ENCODE results near the gene PHAX.
"Not testable (repeated sequence)": the region's sequence is repeated elsewhere in the genome, so short reads cannot be mapped to it uniquely, and the experiment has no call there.

Gene PHAX

GRCh38 chr5:126605525-126605924 is 4.8 kb downstream of the PHAX start:
- no peak for DNase-seq

GRCh38 chr5:126610160-126610559 is 9.4 kb downstream of the PHAX start:
- DNase-seq: no peak

- no peak for DNase-seq
Measured at GRCh38 chr5:126610616-126611015, 9.9 kb downstream of the PHAX start.

GRCh38 chr5:126613941-126614592 is 13.3 kb downstream of the PHAX start:
- DNase-seq: no peak

GRCh38 chr5:126615286-126615685 is 14.5 kb downstream of the PHAX start:
- no peak for DNase-seq

- not testable (repeated sequence) for DNase-seq
Measured at GRCh38 chr5:126617603-126618002, 16.9 kb downstream of the PHAX start.

GRCh38 chr5:126619781-126620180 is 19.0 kb downstream of the PHAX start:
- DNase-seq: no peak

- no peak for DNase-seq
Measured at GRCh38 chr5:126624534-126624933, 23.8 kb downstream of the PHAX start.

GRCh38 chr5:126628102-126628501 is 27.4 kb downstream of the PHAX start:
- no peak for DNase-seq

GRCh38 chr5:126631920-126632319 is 31.2 kb downstream of the PHAX start:
- no peak for DNase-seq

GRCh38 chr5:126633552-126633951 is 32.8 kb downstream of the PHAX start:
- DNase-seq: no peak

GRCh38 chr5:126635585-126635984 is 34.8 kb downstream of the PHAX start:
- no peak for DNase-seq

GRCh38 chr5:126636956-126637355 is 36.2 kb downstream of the PHAX start:
- DNase-seq: no peak

- no peak for DNase-seq
Measured at GRCh38 chr5:126640866-126641265, 40.1 kb downstream of the PHAX start.

- DNase-seq: no peak
Measured at GRCh38 chr5:126641387-126641786, 40.6 kb downstream of the PHAX start.

- no peak for DNase-seq
Measured at GRCh38 chr5:126645132-126645531, 44.4 kb downstream of the PHAX start.

GRCh38 chr5:126647071-126647470 is 46.3 kb downstream of the PHAX start:
- no peak for DNase-seq

- DNase-seq: no peak
Measured at GRCh38 chr5:126648471-126648870, 47.7 kb downstream of the PHAX start.

- DNase-seq: not testable (repeated sequence)
Measured at GRCh38 chr5:126649057-126649456, 48.3 kb downstream of the PHAX start.

GRCh38 chr5:126649709-126650108 is 49.0 kb downstream of the PHAX start:
- not testable (repeated sequence) for DNase-seq

GRCh38 chr5:126650463-126650862 is 49.7 kb downstream of the PHAX start:
- no peak for DNase-seq

GRCh38 chr5:126651013-126651577 is 50.3 kb downstream of the PHAX start:
- DNase-seq: no peak

GRCh38 chr5:126656401-126657007 is 55.8 kb downstream of the PHAX start:
- DNase-seq: no peak

GRCh38 chr5:126658561-126658960 is 57.8 kb downstream of the PHAX start:
- DNase-seq: no peak
